ENCODE results near the gene MGME1.

Gene MGME1

GRCh38 chr20:17931513-17931912 is 37.3 kb upstream of the MGME1 start:
- Histone ChIP-seq H4K91ac (ENCODE audit: low read depth, low read length, poor library complexity) (no peak overlapping the region), H3K18ac (ENCODE audit: low read length) (no peak overlapping the region), H3K4me3 (ENCODE audit: low read length in 2 of 2) (no peak overlapping the region), H3K27ac (replicated peaks; ENCODE audit: low read length) (no peak overlapping the region), H3K79me1 (ENCODE audit: low read depth, low read length) (no peaks in the 10 kb centered on the region), H4K8ac (ENCODE audit: low read depth, low read length) (no peak overlapping the region), H3K27me3 (ENCODE audit: control insufficient read depth in 3 of 3, insufficient read depth in 3 of 3, low read depth in 1 of 3, low read length in 3 of 3) (peaks cover 0 to 11% (median 0%) of the 10 kb centered on the region in 3 experiments), H3K4ac (ENCODE audit: low read length) (no peak overlapping the region), H3K4me1 (ENCODE audit: control insufficient read depth in 2 of 2, insufficient read depth in 1 of 2, low read depth in 1 of 2, low read length in 2 of 2) (peaks cover 14 to 15% of the 10 kb centered on the region in 2 donors), H2AK5ac (ENCODE audit: low read depth, low read length) (no peak overlapping the region), H3K36me3 (replicated peaks in 1 of 2; ENCODE audit: control insufficient read depth in 2 of 2, insufficient read depth in 2 of 2, low read length in 2 of 2) (no peaks in the 10 kb centered on the region), H2BK15ac (ENCODE audit: low read length) (no peak overlapping the region), H3K4me2 (ENCODE audit: insufficient read depth, low read length, poor library complexity, severe bottlenecking) (no peak overlapping the region), H3K23ac (ENCODE audit: low read depth, low read length, poor library complexity) (no peak overlapping the region), H2BK12ac (ENCODE audit: low read length) (no peak overlapping the region), H3K9me3 (replicated peaks in 1 of 2; ENCODE audit: control insufficient read depth in 2 of 2, insufficient read depth in 1 of 2, low read depth in 1 of 2, low read length in 2 of 2) (peaks cover 0 to 3% of the 10 kb centered on the region in 2 donors), H2AFZ (ENCODE audit: low read length) (no peak overlapping the region), H2BK5ac (ENCODE audit: low read length) (no peak overlapping the region), H3K9ac (ENCODE audit: low read depth, low read length, poor library complexity) (no peak overlapping the region), H2BK120ac (ENCODE audit: low read depth, low read length) (no peak overlapping the region), H3K14ac (ENCODE audit: low read length) (no peak overlapping the region)
- DNase-seq (ENCODE audit: low spot score): no peak
- WGBS, 2 donors (ENCODE audit: extremely low coverage in 2 of 2, insufficient read length in 2 of 2, insufficient replicate concordance in 1 of 2): no CpG with 5 or more reads among the region's 1 CpG

DNA sequence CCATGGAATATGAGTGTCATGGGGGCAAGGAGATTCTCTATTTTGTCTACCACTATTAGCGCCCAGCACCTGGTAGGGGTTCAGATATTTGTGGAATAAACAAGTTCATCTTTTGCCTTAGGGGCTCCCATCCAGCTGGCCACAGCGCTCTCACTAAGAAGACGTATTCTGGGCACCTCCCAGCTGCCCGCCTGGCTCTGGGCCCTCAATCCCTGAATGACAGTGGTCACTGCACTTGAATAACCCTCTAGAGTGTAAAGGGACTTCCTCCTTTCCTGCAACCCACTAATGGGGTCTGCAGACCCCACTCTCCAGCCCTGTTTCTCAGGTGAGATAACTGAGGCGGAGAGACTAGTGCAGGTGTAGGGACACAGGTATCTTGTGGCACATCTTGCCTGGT is 36.4 kb upstream of the MGME1 start:
- no peak overlapping the region for H3K4ac ChIP-seq (ENCODE audit: low read length)
- H3K36me3 ChIP-seq (replicated peaks in 1 of 2; ENCODE audit: control insufficient read depth in 2 of 2, insufficient read depth in 2 of 2, low read length in 2 of 2): no peaks in the 10 kb centered on the region
- no CpG with 5 or more reads among the region's 5 CpGs for WGBS, 2 donors (ENCODE audit: extremely low coverage in 2 of 2, insufficient read length in 2 of 2, insufficient replicate concordance in 1 of 2)
- no peak overlapping the region for H3K18ac ChIP-seq (ENCODE audit: low read length)
- no peak overlapping the region for H2BK5ac ChIP-seq (ENCODE audit: low read length)
- no peak overlapping the region for H2BK12ac ChIP-seq (ENCODE audit: low read length)
- H2AFZ ChIP-seq (ENCODE audit: low read length): no peak overlapping the region
- no peak overlapping the region for H4K8ac ChIP-seq (ENCODE audit: low read depth, low read length)
- H3K4me3 ChIP-seq (ENCODE audit: low read length in 2 of 2): no peak overlapping the region
- DNase-seq (ENCODE audit: low spot score): no peak
- H2BK15ac ChIP-seq (ENCODE audit: low read length): no peak overlapping the region
- no peak overlapping the region for H3K9ac ChIP-seq (ENCODE audit: low read depth, low read length, poor library complexity)
- no peak overlapping the region for H3K4me2 ChIP-seq (ENCODE audit: insufficient read depth, low read length, poor library complexity, severe bottlenecking)
- no peak overlapping the region for H2BK120ac ChIP-seq (ENCODE audit: low read depth, low read length)
- peaks cover 20 to 23% of the 10 kb centered on the region in 2 donors for H3K4me1 ChIP-seq (ENCODE audit: control insufficient read depth in 2 of 2, insufficient read depth in 1 of 2, low read depth in 1 of 2, low read length in 2 of 2)
- no peak overlapping the region for H3K14ac ChIP-seq (ENCODE audit: low read length)
- H4K91ac ChIP-seq (ENCODE audit: low read depth, low read length, poor library complexity): no peak overlapping the region
- no peak overlapping the region for H3K27ac ChIP-seq (replicated peaks; ENCODE audit: low read length)
- H3K9me3 ChIP-seq (replicated peaks in 1 of 2; ENCODE audit: control insufficient read depth in 2 of 2, insufficient read depth in 1 of 2, low read depth in 1 of 2, low read length in 2 of 2): peaks cover 0 to 3% of the 10 kb centered on the region in 2 donors
- peak overlapping the region; percentile 49 for H2AK5ac ChIP-seq (ENCODE audit: low read depth, low read length)
- peaks cover 0 to 11% (median 0%) of the 10 kb centered on the region in 3 experiments for H3K27me3 ChIP-seq (ENCODE audit: control insufficient read depth in 3 of 3, insufficient read depth in 3 of 3, low read depth in 1 of 3, low read length in 3 of 3)
- no peaks in the 10 kb centered on the region for H3K79me1 ChIP-seq (ENCODE audit: low read depth, low read length)
- no peak overlapping the region for H3K23ac ChIP-seq (ENCODE audit: low read depth, low read length, poor library complexity)

- no peak overlapping the region for H3K27ac ChIP-seq (replicated peaks; ENCODE audit: low read length)
- no peak overlapping the region for H2BK15ac ChIP-seq (ENCODE audit: low read length)
- H4K8ac ChIP-seq (ENCODE audit: low read depth, low read length): no peak overlapping the region
- no peak overlapping the region for H2BK120ac ChIP-seq (ENCODE audit: low read depth, low read length)
- no peaks in the 10 kb centered on the region for H3K36me3 ChIP-seq (replicated peaks in 1 of 2; ENCODE audit: control insufficient read depth in 2 of 2, insufficient read depth in 2 of 2, low read length in 2 of 2)
- H3K4me3 ChIP-seq (ENCODE audit: low read length in 2 of 2): no peak overlapping the region
- H3K9me3 ChIP-seq (replicated peaks in 1 of 2; ENCODE audit: control insufficient read depth in 2 of 2, insufficient read depth in 1 of 2, low read depth in 1 of 2, low read length in 2 of 2): peaks cover 0 to 3% of the 10 kb centered on the region in 2 donors
- no peak overlapping the region for H3K9ac ChIP-seq (ENCODE audit: low read depth, low read length, poor library complexity)
- H3K4me1 ChIP-seq (ENCODE audit: control insufficient read depth in 2 of 2, insufficient read depth in 1 of 2, low read depth in 1 of 2, low read length in 2 of 2): peaks cover 20 to 25% of the 10 kb centered on the region in 2 donors
- no peak overlapping the region for H2BK12ac ChIP-seq (ENCODE audit: low read length)
- no peak overlapping the region for H2AFZ ChIP-seq (ENCODE audit: low read length)
- H3K27me3 ChIP-seq (ENCODE audit: control insufficient read depth in 3 of 3, insufficient read depth in 3 of 3, low read depth in 1 of 3, low read length in 3 of 3): peaks cover 0 to 10% (median 0%) of the 10 kb centered on the region in 3 experiments
- H4K91ac ChIP-seq (ENCODE audit: low read depth, low read length, poor library complexity): no peak overlapping the region
- H3K4me2 ChIP-seq (ENCODE audit: insufficient read depth, low read length, poor library complexity, severe bottlenecking): no peak overlapping the region
- H3K4ac ChIP-seq (ENCODE audit: low read length): no peak overlapping the region
- peak overlapping the region; percentile 49 for H2AK5ac ChIP-seq (ENCODE audit: low read depth, low read length)
- H3K23ac ChIP-seq (ENCODE audit: low read depth, low read length, poor library complexity): no peak overlapping the region
- no peaks in the 10 kb centered on the region for H3K79me1 ChIP-seq (ENCODE audit: low read depth, low read length)
- no peak overlapping the region for H2BK5ac ChIP-seq (ENCODE audit: low read length)
- H3K18ac ChIP-seq (ENCODE audit: low read length): no peak overlapping the region
- WGBS, 2 donors (ENCODE audit: extremely low coverage in 2 of 2, insufficient read length in 2 of 2, insufficient replicate concordance in 1 of 2): no CpG with 5 or more reads among the region's 1 CpG
- DNase-seq (ENCODE audit: low spot score): no peak
- no peak overlapping the region for H3K14ac ChIP-seq (ENCODE audit: low read length)
These were observed 35.7 kb upstream of the MGME1 start for GRCh38 chr20:17933121-17933520.

- WGBS, 2 donors (ENCODE audit: extremely low coverage in 2 of 2, insufficient read length in 2 of 2, insufficient replicate concordance in 1 of 2): no CpG with 5 or more reads among the region's 5 CpGs
These were observed 35.1 kb upstream of the MGME1 start for GRCh38 chr20:17933711-17934110.

More at GRCh38 chr20:17933711-17934110, 35.1 kb upstream of the MGME1 start:
- no peak overlapping the region for H3K23ac ChIP-seq (ENCODE audit: low read depth, low read length, poor library complexity)
- H3K79me1 ChIP-seq (ENCODE audit: low read depth, low read length): no peaks in the 10 kb centered on the region
- H3K27ac ChIP-seq (replicated peaks; ENCODE audit: low read length): no peak overlapping the region
- H4K91ac ChIP-seq (ENCODE audit: low read depth, low read length, poor library complexity): no peak overlapping the region
- no peak overlapping the region for H4K8ac ChIP-seq (ENCODE audit: low read depth, low read length)
- H3K27me3 ChIP-seq (ENCODE audit: control insufficient read depth in 3 of 3, insufficient read depth in 3 of 3, low read depth in 1 of 3, low read length in 3 of 3): peaks cover 0 to 5% (median 0%) of the 10 kb centered on the region in 3 experiments
- H2BK12ac ChIP-seq (ENCODE audit: low read length): no peak overlapping the region
- H3K18ac ChIP-seq (ENCODE audit: low read length): no peak overlapping the region
- peaks cover 22 to 25% of the 10 kb centered on the region in 2 donors for H3K4me1 ChIP-seq (ENCODE audit: control insufficient read depth in 2 of 2, insufficient read depth in 1 of 2, low read depth in 1 of 2, low read length in 2 of 2)
- H3K14ac ChIP-seq (ENCODE audit: low read length): no peak overlapping the region
- peak overlapping the region; percentile 76 for H2AFZ ChIP-seq (ENCODE audit: low read length)
- no peaks in the 10 kb centered on the region for H3K36me3 ChIP-seq (replicated peaks in 1 of 2; ENCODE audit: control insufficient read depth in 2 of 2, insufficient read depth in 2 of 2, low read length in 2 of 2)
- peak overlapping the region in 1 of 2 donors; percentile 7 for H3K4me3 ChIP-seq (ENCODE audit: low read length in 2 of 2)
- H3K9ac ChIP-seq (ENCODE audit: low read depth, low read length, poor library complexity): no peak overlapping the region
- H3K9me3 ChIP-seq (replicated peaks in 1 of 2; ENCODE audit: control insufficient read depth in 2 of 2, insufficient read depth in 1 of 2, low read depth in 1 of 2, low read length in 2 of 2): peaks cover 0 to 3% of the 10 kb centered on the region in 2 donors
- no peak overlapping the region for H2BK5ac ChIP-seq (ENCODE audit: low read length)
- no peak overlapping the region for H2BK15ac ChIP-seq (ENCODE audit: low read length)
- H3K4me2 ChIP-seq (ENCODE audit: insufficient read depth, low read length, poor library complexity, severe bottlenecking): no peak overlapping the region
- no peak overlapping the region for H2BK120ac ChIP-seq (ENCODE audit: low read depth, low read length)
- H2AK5ac ChIP-seq (ENCODE audit: low read depth, low read length): no peak overlapping the region
- no peak for DNase-seq (ENCODE audit: low spot score)
- H3K4ac ChIP-seq (ENCODE audit: low read length): no peak overlapping the region
